Prostate gland (tissue), 2 donors: ENCODE data around the gene CLGN.

ENCODE experiments used
- CTCF ChIP-seq, 4 experiments: fragments of 200-600 bp in 2 of 4; fragments of 450-650 bp in 2 of 4; sonication (generic) in 2 of 4; IDR thresholded peaks; 1 replicate in 3 of 4; 2 replicates in 1 of 4; pipeline ENCODE4 v1.5.1; 2016 to 2019; ENCODE audit warnings: antibody characterized with exemption in 4 of 4, mild to moderate bottlenecking in 2 of 4, moderate library complexity in 2 of 4
- POLR2A ChIP-seq: fragments of 450-650 bp; IDR thresholded peaks from one replicate; pipeline ENCODE4 v1.6.1; 2016; ENCODE audit warnings: antibody characterized with exemption, mild to moderate bottlenecking
- POLR2AphosphoS5 ChIP-seq: sonication (generic); formaldehyde crosslinking; IDR thresholded peaks from one replicate; pipeline ENCODE4 v1.6.1; 2017; ENCODE audit warnings: antibody characterized with exemption

- TF ChIP-seq POLR2A, result no peak
- TF ChIP-seq CTCF (IDR thresholded peaks at IDR 0.05), result no peak
- no peak for TF ChIP-seq POLR2AphosphoS5
Observed at GRCh38 chr4:140343303-140343702, 84.1 kb downstream of the CLGN start.
